Motor neuron (in vitro differentiated cells): ENCODE data around the gene SCYGR1. TPM values are rescaled to one million over a fixed set of nuclear protein-coding genes. Genes with fewer than 3 reads are reported as not detected.
"Not testable (repeated sequence)": the region's sequence is repeated elsewhere in the genome, so short reads cannot be mapped to it uniquely, and the experiment has no call there.

ENCODE experiments used
- ATAC-seq, 8 experiments: fragments of 200-7000 bp; cut with Tn5 transposase; replicated peaks in 6 of 8; 2 replicates each; pipeline ENCODE4 v1.8.0; 2021; ENCODE audit warnings: mild to moderate bottlenecking in 8 of 8, moderate library complexity in 8 of 8
- H3K27ac ChIP-seq, 2 donors: fragments of 250-450 bp; sonication (Bioruptor Pico); 2 replicates each; pipeline ENCODE4 v1.9.0; 2021; ENCODE audit warnings: antibody characterized with exemption in 2 of 2, mild to moderate bottlenecking in 2 of 2, moderate library complexity in 1 of 2
- H3K4me1 ChIP-seq, 2 donors: fragments of 250-450 bp; sonication (Bioruptor Pico); replicated peaks in 1 of 2; 2 replicates each; pipeline ENCODE4 v1.6.1; 2021; ENCODE audit warnings: antibody characterized with exemption in 2 of 2, mild to moderate bottlenecking in 2 of 2, moderate library complexity in 1 of 2
- H3K4me3 ChIP-seq, 5 donors: fragments of 250-450 bp; sonication (Bioruptor Pico); 2 replicates each; pipeline ENCODE4 v1.9.0; 2021; ENCODE audit warnings: antibody characterized with exemption in 5 of 5, mild to moderate bottlenecking in 5 of 5, moderate library complexity in 4 of 5
- WGBS, 10 experiments: fragments of 450-650 bp; shearing (Covaris generic); methylation state at CpG; one replicate each; pipeline ENCODE4 v1.0.0; 2022; 5-methylcytosine and 5-hydroxymethylcytosine counted together
- in situ Hi-C, 9 experiments: fragments of 400-800 bp; cut with MboI; loops; one replicate each; pipeline ENCODE4 v1.15.0; 2021; ENCODE audit warnings: low sequenced_read_pairs in 9 of 9, low pct_unique_long_range_greater_than_20kb in 2 of 9; ENCODE audit not compliant: unreplicated experiment in 9 of 9
- total RNA-seq, 8 experiments: library from RNA; unstranded; fragments of 300-600 nt; gene quantifications; 2 replicates each; pipeline versions ENCODE4 v1.2.3 to v1.2.4, GENCODE V29; 2022

Gene SCYGR1
- total RNA-seq, 8 experiments from 2014 or later = not detected

DNA sequence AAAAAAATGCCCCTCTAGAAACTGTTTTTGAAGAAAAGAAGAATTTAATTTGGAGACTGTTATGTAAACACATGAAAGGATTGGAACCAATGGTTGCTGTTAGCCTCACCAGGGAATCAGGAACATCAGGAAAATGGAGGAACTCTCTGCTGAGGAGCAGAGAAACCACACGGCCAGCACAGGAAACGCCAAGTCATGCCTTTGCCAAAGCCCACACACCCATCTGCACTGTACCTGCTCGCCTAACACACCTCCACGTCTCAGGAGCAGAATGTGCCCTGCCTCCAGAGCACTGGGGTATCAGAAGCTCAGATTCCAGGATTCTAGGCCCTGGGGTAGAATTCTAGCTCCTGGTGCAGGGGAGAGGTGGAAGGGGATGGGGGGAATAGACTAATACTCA is 9.8 kb upstream of the SCYGR1 start:
- in situ Hi-C loops = no loop called here
- peaks cover 0 to 3% of the 10 kb centered on the region in 2 donors for H3K4me1 ChIP-seq
- ATAC-seq = no peak
- no peak overlapping the region for H3K27ac ChIP-seq
- no peak overlapping the region for H3K4me3 ChIP-seq
- 30 to 100% (median 78%) methylated on average over 1 to 4 of the region's 4 CpGs; no CpG with 5 or more reads in 4 of the 10 experiments for WGBS, 10 experiments

GRCh38 chr2:227395556-227395955 is 7.8 kb upstream of the SCYGR1 start:
- Histone ChIP-seq H3K27ac (no peak overlapping the region), H3K4me3 (no peak overlapping the region), H3K4me1 (peaks cover 0 to 3% of the 10 kb centered on the region in 2 donors)
- in situ Hi-C loops = no loop called here
- WGBS, 10 experiments = 56 to 100% methylated on average over 1 of the region's 1 CpG; no CpG with 5 or more reads in 8 of the 10 experiments
- ATAC-seq = peak in 1 of 8 experiments; percentile 46

GRCh38 chr2:227394401-227394800 is 6.7 kb upstream of the SCYGR1 start:
- ATAC-seq = no peak
- Histone ChIP-seq H3K27ac (no peak overlapping the region), H3K4me1 (peaks cover 0 to 3% of the 10 kb centered on the region in 2 donors), H3K4me3 (no peak overlapping the region)
- in situ Hi-C loops = no loop called here
- 0 to 100% (median 57%) methylated on average over 1 to 2 of the region's 2 CpGs; no CpG with 5 or more reads in 5 of the 10 experiments for WGBS, 10 experiments

- in situ Hi-C loops = no loop called here
- H3K4me1 ChIP-seq = peaks cover 0 to 3% of the 10 kb centered on the region in 2 donors
- 78 to 100% (median 89%) methylated on average over 1 to 14 of the region's 17 CpGs for WGBS, 10 experiments
- no peak overlapping the region for H3K4me3 ChIP-seq
- no peak overlapping the region for H3K27ac ChIP-seq
- ATAC-seq = no peak
These were observed 2.9 kb upstream of the SCYGR1 start for GRCh38 chr2:227390468-227391256.

GRCh38 chr2:227389661-227390060 is 1.9 kb upstream of the SCYGR1 start:
- in situ Hi-C loops = no loop called here

GRCh38 chr2:227389231-227389630 is 1.5 kb upstream of the SCYGR1 start:
- Histone ChIP-seq H3K4me3 (no peak overlapping the region), H3K27ac (no peak overlapping the region), H3K4me1 (peaks cover 0 to 3% of the 10 kb centered on the region in 2 donors)
- no peak for ATAC-seq
- in situ Hi-C loops = no loop called here
- WGBS, 10 experiments = 41 to 100% (median 79%) methylated on average over 1 to 3 of the region's 3 CpGs

More at GRCh38 chr2:227389661-227390060, 1.9 kb upstream of the SCYGR1 start:
- peaks cover 0 to 3% of the 10 kb centered on the region in 2 donors for H3K4me1 ChIP-seq
- 62 to 100% (median 92%) methylated on average over 2 to 7 of the region's 7 CpGs; no CpG with 5 or more reads in 1 of the 10 experiments for WGBS, 10 experiments
- no peak for ATAC-seq
- no peak overlapping the region for H3K4me3 ChIP-seq
- H3K27ac ChIP-seq = no peak overlapping the region

- H3K27ac ChIP-seq = no peak overlapping the region
- H3K4me1 ChIP-seq = peaks cover 0 to 2% of the 10 kb centered on the region in 2 donors
- H3K4me3 ChIP-seq = no peak overlapping the region
- ATAC-seq = peak in 3 of 8 experiments; percentile 38 to 87 (median 47)
- WGBS, 10 experiments = 0 to 100% (median 78%) methylated on average over 1 to 7 of the region's 7 CpGs
- in situ Hi-C loops = no loop called here
These were observed 825 bp upstream of the SCYGR1 start for GRCh38 chr2:227388537-227389011.

- WGBS, 10 experiments = 38 to 92% (median 63%) methylated on average over 2 to 6 of the region's 6 CpGs
- H3K4me3 ChIP-seq = no peak overlapping the region
- in situ Hi-C loops = no loop called here
- ATAC-seq = no peak
- H3K4me1 ChIP-seq = no peaks in the 10 kb centered on the region
- H3K27ac ChIP-seq = no peak overlapping the region
These were observed 1.1 kb downstream of the SCYGR1 start for GRCh38 chr2:227386630-227387029.

- Histone ChIP-seq H3K4me1 (no peaks in the 10 kb centered on the region), H3K27ac (no peak overlapping the region), H3K4me3 (no peak overlapping the region)
- in situ Hi-C loops = no loop called here
- 0 to 83% (median 65%) methylated on average over 1 to 3 of the region's 3 CpGs; no CpG with 5 or more reads in 1 of the 10 experiments for WGBS, 10 experiments
- no peak for ATAC-seq
These were observed 4.1 kb downstream of the SCYGR1 start for GRCh38 chr2:227383686-227384085.

DNA sequence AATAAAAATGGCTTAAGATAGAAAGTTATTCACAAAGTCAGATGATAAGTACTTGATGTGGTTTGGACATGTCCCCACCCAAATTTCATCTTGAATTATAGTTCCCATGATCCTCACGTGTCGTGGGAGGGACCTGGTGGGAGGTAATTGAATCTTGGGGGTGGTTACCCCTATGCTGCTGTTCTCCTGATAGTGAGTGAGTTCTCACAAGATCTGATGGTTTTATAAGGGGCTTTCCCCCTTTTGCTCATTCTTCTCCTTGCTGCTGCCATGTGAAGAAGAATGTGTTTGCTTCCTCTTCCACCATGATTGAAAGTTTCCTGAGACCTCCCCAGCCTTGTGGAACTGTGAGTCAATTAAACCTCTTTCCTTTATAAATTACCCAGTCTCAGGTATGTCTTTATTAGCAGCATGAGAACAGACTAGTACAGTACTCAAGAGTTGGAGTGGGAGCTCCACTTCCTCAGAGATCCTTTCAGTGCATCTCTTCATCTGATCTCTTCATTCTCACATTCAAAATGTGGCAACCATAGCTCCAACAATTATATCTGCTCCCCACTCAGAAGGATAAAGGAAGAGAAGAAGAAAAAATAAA is 5.4 kb downstream of the SCYGR1 start:
- in situ Hi-C loops, H3K4me3 ChIP-seq: not testable (repeated sequence)

DNA sequence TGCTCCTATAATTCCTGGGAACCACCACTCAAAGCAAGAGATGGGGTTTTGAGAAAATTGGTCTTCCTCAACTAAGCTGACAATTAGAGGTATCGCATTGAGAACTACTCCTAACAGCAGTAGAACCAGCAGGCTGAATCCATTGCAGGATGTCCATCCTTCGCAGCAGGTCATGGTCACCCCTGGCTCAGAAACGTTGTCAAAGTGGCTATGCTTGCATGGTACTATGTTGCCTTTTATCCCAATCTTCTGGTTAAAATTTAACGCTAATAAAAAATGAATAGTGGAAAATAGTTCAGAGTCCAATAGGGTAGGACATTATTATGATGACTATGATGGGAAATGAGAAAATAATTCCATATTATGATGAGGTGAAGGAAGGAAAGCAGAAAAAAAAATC is 8.7 kb downstream of the SCYGR1 start, which contains the start of gene TM4SF20:
Gene TM4SF20 (minus strand): TSS at position 212 of the 400 bp plus-strand sequence. CDS start 38 bp downstream, at position 174.
- peaks cover 0 to 7% of the 10 kb centered on the region in 2 donors for H3K4me1 ChIP-seq
- no peak within 1 kb of the TSS for H3K27ac ChIP-seq
- 66 to 100% (median 81%) methylated on average over 1 to 4 of the region's 4 CpGs for WGBS, 10 experiments
- no peak within 1 kb of the TSS for H3K4me3 ChIP-seq
- no peak for ATAC-seq
- in situ Hi-C loops = no loop called here

More for the DNA sequence above, 5.4 kb downstream of the SCYGR1 start:
- H3K4me1 ChIP-seq, ATAC-seq, H3K27ac ChIP-seq: not testable (repeated sequence)
- 25 to 100% (median 70%) methylated on average over 1 to 2 of the region's 2 CpGs; no CpG with 5 or more reads in 3 of the 10 experiments for WGBS, 10 experiments

DNA sequence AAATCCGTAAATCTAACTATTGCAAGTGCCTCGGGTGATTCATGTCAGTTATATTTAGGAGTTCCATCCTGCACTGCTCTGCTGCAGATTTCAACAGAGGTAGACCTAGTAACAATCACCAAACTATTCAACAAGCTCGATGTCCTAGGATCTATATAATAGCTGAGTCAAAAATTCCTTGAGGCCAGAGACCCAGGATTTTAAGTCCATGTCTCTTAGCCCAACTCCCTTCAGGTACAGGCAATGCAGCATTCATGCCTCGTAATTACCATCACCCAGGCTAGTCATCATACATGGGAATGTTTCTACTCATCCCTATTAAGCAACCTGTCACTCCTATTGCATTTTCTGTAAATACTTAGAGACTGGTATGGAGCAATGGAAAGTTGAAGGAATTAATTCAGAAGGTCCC is 9.4 kb downstream of the SCYGR1 start:
- Histone ChIP-seq H3K4me3 (no peak overlapping the region), H3K27ac (no peak overlapping the region), H3K4me1 (peaks cover 0 to 7% of the 10 kb centered on the region in 2 donors)
- no peak for ATAC-seq
- in situ Hi-C loops = no loop called here
- 4 to 100% (median 84%) methylated on average over 1 to 4 of the region's 4 CpGs for WGBS, 10 experiments
